GM19468 (cell line): Measurements from ENCODE around the gene STX12.

Experiments used
- ATAC-seq: cut with Tn5 transposase; IDR thresholded peaks from one replicate; pipeline ENCODE4 v1.9.1; 2021; ENCODE audit warnings: mild to moderate bottlenecking, moderate library complexity, moderate number of reproducible peaks; ENCODE audit not compliant: unreplicated experiment; ENCODE audit errors: extremely low read depth

Gene STX12

GRCh38 chr1:27772932-27773825, at the start of gene STX12:
TSS of gene STX12 (plus strand) at chr1:27773219. CDS start at chr1:27773308, 89 bp downstream.
- peak; percentile 59 for ATAC-seq

- no peak for ATAC-seq
Observed at GRCh38 chr1:27724961-27725373, 48.1 kb upstream of the STX12 start.

- peak; percentile 93 for ATAC-seq
Observed at GRCh38 chr1:27725374-27726172, 47.4 kb upstream of the STX12 start, which contains the start of gene FAM76A. TSS of gene FAM76A (plus strand) at chr1:27725961. CDS start at chr1:27726081, 120 bp downstream.

DNA sequence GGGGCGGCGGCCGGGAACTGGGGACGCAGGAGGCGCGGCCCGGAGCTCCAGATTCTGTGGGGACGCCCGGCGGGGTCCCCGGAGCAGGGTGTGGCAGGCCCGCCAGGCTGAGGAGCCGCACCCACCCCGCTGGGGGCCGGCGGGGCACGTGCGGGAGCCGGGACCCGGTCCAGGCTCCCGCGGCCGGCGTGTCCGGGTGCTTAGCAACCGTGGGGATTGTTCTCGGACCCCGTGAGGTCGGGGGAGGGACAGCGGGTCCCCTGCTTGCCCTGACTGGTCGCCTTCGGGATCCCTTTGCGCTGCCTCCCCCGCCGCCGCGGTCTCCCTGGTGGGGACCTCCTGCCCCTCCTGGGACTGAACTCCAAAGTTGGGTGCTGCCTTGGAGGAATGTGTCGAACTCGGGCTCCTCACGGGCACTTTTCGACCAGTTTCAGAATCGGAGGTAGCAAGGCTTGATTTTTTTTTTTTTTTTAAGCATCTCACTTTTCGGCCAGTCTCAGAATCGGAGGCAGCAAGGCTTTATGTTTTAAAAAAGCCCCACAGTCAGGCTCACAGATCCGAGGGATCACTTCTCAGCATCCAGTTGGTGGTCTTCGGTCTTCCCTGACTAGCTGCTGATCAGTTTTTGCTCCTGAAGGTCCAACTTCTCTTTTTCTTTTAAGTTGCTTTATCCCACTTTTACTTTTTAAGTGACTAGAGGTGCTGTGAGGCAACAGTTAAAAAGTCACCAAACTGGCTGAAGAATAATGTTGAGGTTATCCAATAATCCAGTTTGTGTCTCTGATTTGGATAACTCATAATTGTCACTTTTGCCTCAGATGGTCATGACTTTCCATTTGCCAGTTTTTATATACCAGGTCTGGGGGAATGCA, 46.6 kb upstream of the STX12 start:
- ATAC-seq: peak; percentile 5

- no peak for ATAC-seq
Observed at GRCh38 chr1:27727126-27727525, 45.9 kb upstream of the STX12 start.

GRCh38 chr1:27736252-27736651, 36.8 kb upstream of the STX12 start:
- no peak for ATAC-seq

DNA sequence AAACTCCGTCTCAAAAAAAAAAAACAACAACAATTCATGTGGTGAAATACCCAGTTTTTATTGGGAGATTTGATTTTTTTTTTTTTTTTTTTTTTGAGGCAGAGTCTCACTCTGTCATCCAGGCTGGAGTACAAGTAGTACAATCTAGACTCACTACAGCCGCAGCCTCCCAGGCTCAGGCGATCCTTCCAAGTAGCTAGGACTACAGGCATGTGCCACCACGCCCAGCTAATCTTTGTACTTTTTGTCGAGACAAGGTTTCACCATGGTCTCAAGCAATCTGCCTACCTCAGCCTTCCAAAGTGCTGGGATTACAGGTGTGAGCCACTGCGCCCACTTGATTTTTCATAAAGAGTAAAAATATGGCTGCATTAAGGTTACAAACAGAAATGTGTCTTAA, 31.9 kb upstream of the STX12 start:
- ATAC-seq: no peak

DNA sequence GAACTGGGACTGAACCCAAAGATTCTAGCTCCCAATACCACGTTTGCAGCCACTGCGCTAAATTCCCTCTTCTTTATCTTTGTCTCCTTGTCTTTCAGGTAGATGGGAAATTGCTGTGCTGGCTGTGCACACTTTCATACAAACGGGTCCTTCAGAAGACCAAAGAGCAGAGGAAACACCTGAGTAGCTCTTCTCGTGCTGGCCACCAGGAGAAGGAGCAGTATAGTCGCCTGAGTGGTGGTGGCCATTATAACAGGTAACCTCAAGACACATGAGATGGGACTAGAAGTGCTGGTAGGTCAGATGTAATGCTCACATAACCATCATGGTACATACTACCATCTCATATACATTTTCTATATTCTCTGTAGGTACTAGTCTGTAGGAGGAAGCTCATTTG, 28.5 kb upstream of the STX12 start:
- ATAC-seq: no peak

- ATAC-seq: no peak
Observed at GRCh38 chr1:27745466-27745865, 27.6 kb upstream of the STX12 start.

- no peak for ATAC-seq
Observed at GRCh38 chr1:27752360-27752759, 20.7 kb upstream of the STX12 start.

DNA sequence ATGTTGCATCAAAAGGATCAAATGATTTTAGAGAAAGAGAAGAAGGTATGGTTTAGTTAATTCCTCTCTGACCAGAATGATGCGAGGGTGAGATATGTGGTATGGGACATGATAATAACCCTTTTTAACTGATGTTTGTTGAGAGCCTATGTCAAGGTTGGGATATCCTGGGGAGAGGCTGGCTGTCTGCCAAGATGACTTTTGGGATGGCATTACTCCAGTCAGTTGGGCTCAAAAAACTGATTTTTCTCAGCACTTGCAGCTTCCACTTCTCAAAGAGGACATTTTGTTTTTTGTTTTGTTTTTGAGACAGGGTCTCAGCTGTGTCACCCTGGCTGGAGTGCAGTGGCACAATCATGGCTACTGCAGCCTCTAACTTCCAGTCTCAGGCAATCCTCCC, 17.7 kb upstream of the STX12 start:
- ATAC-seq: no peak

GRCh38 chr1:27755865-27756264, 17.2 kb upstream of the STX12 start:
- no peak for ATAC-seq

DNA sequence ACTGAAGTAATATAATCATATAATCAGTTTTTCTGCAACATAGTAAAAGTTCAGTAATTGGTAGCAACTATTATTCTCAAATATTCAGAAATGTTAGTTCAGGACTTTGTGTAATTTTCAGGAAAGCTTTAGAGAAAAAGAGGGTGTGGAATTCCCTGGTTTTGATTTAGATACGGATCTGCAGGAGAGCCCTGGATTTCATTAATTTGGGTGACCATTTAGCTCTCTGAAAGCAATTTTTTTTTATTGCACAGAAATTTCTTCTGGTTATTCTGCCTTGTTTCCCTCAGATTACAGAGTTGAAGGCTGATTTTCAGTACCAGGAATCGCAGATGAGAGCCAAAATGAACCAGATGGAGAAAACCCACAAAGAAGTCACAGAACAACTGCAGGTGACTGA, 13.8 kb upstream of the STX12 start:
- ATAC-seq: no peak

- ATAC-seq: no peak
Observed at GRCh38 chr1:27760426-27760825, 12.6 kb upstream of the STX12 start.

DNA sequence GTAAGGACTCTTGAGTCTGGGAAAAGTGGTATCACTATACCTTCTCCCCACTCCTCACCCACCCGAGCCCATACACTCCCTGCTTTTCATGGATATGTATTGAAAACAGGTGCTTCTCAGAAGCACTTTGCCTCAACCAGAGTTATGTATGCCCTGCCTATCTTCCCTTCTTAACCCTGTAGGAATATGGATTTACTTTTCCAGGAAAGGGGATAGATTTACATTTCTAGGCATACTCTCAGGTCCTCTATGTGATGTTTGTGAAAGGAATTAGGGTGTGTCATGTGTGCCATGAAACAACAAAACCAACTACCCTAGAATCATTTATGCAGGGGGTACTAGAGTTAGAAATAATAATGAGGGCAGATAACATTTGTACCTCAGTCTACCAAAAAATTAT, 11.0 kb upstream of the STX12 start:
- ATAC-seq: no peak

DNA sequence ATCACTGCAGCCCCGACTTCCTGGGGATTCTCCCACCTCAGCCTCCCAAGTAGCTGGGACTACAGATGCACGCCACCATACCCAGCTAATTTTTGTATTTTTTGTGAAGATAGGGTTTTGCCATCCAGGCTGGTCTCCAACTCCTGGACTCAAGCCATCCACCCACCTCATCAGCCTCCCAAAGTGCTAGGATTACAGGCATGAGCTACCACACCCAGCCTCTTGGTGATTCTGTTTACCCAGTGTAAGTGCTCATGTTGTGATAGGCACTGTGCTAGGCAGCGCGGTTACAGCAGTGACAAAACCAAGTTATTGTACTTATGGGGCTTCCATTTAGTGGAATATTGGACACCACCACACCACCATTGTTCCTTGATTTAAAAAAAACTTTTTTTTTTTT, 9.7 kb upstream of the STX12 start:
- no peak for ATAC-seq

GRCh38 chr1:27770293-27770830, 2.7 kb upstream of the STX12 start:
- no peak for ATAC-seq

DNA sequence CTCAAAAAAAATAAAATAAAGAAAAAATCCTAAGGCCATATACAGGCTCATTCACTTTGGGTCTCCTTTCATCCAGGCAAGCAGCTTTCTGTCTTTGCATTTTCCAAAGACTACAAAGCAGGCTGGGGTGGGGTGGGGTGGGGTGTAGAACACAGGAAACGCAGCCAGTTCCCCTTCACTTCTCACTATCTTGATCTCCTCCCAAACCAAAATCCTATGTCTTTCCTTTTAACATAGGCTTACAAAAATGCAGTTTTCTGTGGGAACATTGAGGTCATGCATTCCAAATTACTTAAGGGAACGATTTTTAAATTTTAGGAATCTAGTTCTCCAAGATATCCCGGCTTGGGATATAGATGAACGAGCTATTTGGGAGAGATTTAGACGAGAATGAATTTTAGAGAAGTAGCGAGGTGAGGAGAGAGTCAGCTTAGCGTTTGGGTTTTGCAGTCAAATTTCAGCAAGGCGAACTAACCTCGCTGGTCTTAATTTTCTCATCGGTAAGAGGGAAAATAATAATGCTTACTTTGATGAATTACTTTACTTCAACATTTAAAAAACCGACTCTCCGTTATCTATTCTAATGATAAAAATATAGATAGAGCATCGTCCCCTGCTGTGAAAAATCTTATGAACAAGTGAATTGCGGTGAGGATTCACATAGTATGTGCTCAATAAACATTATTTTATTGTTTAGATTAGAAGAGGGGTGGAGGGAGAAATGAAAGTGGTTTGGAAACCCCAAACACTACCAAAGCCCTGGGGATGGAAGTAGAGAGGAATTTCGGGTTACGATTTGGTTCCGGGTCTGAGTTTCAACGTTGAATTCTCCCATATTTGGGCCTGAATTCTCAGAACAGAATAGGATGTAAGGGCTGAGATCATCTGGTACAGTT, 735 bp upstream of the STX12 start:
- no peak for ATAC-seq

DNA sequence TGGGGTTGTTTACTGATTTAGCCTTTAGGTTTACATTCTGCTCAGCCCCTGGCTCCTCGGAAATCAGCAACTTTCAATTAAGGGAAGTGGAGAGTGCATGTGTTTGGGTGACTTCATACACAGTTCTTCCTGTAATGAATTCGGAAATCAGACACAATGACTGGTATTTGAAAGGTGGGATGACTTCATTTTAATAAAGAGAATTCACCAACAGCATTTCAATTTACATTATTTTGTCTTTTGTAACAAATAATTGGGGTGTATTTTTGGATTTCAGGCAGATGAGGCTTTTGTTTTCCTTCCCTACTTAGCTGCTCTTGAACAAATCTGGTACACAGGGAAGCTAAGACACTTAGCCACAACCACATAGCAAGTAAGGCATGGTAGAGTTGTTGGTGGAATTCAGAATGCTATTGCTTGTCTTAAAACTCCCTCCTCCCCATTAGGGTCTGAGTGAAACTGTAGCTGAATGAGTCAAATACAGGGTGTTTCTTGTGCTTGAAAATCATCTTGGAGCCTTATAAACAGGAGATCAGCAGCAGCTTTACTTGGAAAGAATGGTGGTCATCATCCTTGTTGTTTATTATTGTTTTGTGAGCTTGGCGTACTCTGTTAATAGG, 917 bp downstream of the STX12 start:
- ATAC-seq: no peak
